Fibroblast of villous mesenchyme (primary cell): ENCODE data around the gene PPT2. TPM values are rescaled to one million over a fixed set of nuclear protein-coding genes. Genes with fewer than 3 reads are reported as not detected.

Experiments
- DNase-seq: peaks from one replicate; pipeline ENCODE4 v3.0.0-alpha.2; 2010; ENCODE audit warnings: low read depth
- H3K4me3 ChIP-seq: 2 replicates; pipeline ENCODE4 v1.5.1; 2011; ENCODE audit warnings: low read depth, mild to moderate bottlenecking, low read length
- total RNA-seq: library from RNA; depleted of rRNA; stranded (reverse); fragments of >200 nt; gene quantifications from 2 replicates; pipeline ENCODE4 v1.2.3, GENCODE V29; 2012
- TF ChIP-seq, protein P1 (sequence below): IDR thresholded peaks from 2 replicates; pipeline ENCODE4 v1.5.1; 2012; ENCODE audit warnings: low read depth, mild to moderate bottlenecking, low read length; ENCODE audit not compliant: insufficient read depth

The PPT2 gene
- total RNA-seq, 1 donor = 22.9 TPM

DNA sequence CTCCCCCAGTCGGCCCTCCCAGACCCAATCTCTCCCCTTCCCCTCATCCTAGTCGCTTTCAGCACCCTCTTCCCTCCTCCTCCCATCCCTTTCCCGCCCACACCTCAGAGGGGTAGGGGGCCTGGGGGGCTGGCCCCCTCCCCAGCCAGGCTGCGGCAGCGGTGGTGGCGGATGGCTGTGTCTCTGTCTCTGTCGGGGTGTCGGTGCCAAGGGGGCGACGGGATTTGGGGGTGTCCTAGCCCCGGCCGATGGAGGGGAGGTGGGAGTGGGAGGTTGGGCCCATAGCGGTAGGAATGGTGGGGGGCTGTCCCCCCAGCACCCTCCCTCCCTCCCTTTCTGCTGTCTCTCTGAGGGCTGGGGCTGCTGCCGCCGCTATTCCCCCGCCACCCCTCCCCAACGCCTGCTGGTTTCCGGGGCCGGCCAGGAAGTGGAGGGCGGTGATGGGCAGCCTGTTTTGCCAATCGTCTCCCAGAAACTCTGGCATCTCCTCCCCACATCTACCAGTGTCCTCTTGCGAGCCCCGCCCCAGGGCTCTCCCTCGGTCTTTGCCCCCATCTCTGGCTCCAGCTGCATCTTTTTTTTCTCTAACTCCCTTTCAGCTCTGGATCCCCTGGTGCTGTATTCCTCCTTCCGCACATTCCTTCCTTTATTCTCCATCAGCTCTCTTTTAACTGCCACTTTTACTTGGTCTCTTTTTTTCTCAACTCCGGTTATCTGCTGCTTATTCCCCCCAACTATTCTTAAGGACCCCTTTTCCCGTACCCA is 22.0 kb downstream of the PPT2 start, which contains the start of gene AGPAT1:
Gene AGPAT1, minus strand, starts transcription at position 374 of the 765 bp plus-strand sequence. CDS start 4,588 bp downstream, outside the sequence.
- peak within 1 kb of the TSS; percentile 92 for H3K4me3 ChIP-seq
- peak; percentile 97 for DNase-seq
- TF ChIP-seq, protein P1, sequence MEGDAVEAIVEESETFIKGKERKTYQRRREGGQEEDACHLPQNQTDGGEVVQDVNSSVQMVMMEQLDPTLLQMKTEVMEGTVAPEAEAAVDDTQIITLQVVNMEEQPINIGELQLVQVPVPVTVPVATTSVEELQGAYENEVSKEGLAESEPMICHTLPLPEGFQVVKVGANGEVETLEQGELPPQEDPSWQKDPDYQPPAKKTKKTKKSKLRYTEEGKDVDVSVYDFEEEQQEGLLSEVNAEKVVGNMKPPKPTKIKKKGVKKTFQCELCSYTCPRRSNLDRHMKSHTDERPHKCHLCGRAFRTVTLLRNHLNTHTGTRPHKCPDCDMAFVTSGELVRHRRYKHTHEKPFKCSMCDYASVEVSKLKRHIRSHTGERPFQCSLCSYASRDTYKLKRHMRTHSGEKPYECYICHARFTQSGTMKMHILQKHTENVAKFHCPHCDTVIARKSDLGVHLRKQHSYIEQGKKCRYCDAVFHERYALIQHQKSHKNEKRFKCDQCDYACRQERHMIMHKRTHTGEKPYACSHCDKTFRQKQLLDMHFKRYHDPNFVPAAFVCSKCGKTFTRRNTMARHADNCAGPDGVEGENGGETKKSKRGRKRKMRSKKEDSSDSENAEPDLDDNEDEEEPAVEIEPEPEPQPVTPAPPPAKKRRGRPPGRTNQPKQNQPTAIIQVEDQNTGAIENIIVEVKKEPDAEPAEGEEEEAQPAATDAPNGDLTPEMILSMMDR = no peak

DNA sequence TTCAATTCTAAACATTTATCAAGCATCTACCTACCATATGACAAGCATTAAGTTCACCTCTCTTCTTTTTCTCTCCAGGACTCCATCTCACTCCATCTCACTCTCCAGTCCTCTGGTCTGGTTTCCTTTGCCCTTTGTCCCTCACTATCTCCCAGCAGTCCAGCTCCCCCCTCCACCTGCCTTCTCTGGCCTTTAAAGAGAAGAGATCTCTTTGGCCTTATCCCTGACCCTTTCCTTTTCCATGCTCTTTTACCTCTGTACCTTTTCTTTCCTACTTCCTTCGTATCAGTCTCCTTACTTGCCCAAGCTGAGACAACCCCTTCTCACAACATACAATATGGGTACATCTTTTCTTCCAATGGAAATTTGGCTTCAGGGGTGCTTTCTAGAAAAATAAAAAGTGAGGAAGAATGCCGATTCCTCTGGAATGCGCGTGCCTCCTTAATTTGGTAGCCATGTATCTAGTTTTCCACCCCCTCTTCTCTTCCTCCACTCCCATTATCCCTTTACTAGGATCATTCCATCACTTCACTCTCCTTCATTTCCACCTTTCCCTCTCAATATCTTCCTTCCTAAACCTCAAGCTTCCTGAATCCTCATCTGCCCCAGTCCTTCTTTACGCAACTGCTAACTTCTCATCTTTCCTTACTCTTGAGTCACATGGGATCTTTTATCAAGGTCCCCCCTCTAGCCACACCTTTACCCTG is 22.7 kb downstream of the PPT2 start:
- peak overlapping the region; percentile 92 for H3K4me3 ChIP-seq
- TF ChIP-seq, protein P1 = no peak
- DNase-seq = peak; percentile 86

DNA sequence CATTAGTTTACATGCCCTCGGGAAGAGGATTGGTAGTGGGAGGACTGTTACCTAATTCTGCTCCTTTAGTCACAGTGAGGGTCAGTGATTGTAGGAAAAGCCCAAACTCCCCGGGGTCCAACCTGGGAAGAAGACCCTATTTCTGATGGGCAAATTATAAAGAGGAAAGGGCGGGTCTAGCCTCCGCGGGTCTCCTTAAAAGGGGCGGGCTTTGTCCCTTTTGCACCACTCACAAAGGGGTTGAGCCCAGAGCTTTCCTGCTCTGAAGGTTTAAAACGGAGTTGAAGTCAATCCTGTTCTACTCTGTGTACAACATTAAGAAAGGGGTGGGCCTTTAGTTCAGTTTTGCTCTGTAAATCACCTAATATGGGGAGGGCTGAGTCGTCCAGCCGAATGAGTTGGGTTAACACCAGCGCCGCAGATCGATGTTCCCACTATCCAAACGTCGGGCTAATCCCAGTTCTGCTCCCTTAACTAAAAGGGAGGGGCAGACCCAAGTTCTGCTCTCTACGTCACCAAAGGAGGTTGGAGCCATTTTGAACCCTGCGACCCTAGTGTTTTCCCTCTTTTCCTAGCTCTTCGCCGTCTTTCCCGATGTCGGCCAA is 23.3 kb downstream of the PPT2 start:
- TF ChIP-seq, protein P1 = no peak
- H3K4me3 ChIP-seq = peak overlapping the region; percentile 92
- no peak for DNase-seq

DNA sequence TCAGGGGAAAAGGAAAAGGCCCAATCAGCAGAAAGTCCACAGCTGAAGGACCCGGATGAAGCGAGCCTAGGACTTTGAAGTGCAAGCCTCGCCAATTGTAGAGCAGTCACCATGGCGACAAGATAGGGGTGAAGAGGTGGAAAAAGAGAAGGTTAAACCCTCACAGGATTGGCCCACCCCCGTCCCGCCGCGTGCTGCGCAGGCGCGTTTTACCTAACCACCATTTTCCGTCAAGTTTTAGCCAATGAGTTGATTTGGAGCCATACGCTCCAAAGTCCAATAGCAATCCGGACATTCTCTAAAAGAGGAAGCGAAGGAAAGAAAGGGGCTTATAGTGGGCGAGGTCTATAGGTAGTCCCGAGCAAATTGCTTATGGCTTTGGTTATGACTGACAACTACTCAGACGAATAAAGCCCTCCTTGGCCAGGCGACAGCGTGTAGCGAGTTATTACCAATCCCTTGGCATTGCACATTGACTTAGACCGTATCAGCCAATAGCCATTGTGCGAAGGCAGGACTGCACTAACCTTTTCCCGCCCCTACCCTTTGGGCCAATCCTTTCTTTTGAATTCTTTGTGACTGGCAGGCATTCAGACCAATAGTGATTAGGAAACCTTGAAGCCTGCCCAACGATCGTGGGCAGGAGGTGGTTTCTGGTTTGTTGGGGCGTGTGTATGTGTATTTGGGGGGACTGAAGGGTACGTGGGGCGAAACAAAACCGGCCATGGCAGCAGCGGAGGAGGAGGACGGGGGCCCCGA is 24.0 kb downstream of the PPT2 start, which contains the start of gene RNF5:
Gene RNF5, plus strand, starts transcription at position 618 of the 759 bp plus-strand sequence. Its CDS starts 107 bp downstream, at position 725.
- TF ChIP-seq, protein P1 = no peak
- DNase-seq = peak; percentile 100
- peak within 1 kb of the TSS; percentile 92 for H3K4me3 ChIP-seq

DNA sequence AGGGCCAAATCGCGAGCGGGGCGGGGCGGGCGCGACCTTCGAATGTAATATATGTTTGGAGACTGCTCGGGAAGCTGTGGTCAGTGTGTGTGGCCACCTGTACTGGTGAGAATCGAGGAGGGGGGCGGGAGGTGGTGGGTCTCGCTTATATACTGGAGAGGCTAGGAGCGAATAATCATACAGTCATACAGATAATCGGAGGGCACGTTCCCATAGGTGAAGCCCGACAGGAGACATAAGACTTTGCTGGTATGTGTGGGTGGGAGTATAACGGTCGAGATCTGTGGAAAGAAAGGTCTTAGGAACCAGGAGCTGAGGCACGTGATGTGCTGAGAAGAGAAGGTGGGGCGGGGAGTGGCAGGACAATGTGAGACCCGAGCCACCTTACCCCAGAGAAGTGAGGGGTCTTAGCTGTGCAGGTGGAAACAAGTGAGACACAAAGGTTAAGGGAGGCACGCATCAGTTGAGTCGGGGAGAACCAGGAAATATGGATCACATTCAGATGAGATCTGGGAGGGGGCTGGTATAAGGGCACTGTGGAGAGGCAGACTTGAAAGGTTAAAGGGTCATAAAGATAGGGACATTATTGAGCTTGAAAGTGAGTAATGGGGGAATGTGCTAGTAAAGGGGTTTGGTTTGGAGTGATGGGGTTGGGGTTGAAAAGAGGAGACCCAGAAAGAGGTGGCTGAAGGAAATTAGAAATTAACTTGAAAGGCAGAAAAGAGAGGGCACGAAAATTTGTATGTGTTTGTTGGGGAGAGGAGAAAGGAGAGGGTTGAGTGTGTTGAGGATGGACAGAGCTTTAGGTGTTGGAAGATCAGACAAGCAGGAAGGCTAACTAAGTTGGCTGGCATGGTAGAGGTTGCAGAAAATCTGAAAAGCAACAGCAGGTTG is 24.9 kb downstream of the PPT2 start:
- TF ChIP-seq, protein P1 = no peak
- no peak for DNase-seq
- H3K4me3 ChIP-seq = peak overlapping the region; percentile 92
